Measurements from ENCODE around the gene NKAIN2. TPM values are rescaled to one million over a fixed set of nuclear protein-coding genes. Genes with fewer than 3 reads are reported as not detected.
"Not testable (repeated sequence)": the region's sequence is repeated elsewhere in the genome, so short reads cannot be mapped to it uniquely, and the experiment has no call there.

The NKAIN2 gene
- total RNA-seq, 2 donors from 2014 or later: 0.68 TPM; not detected in 1

DNA sequence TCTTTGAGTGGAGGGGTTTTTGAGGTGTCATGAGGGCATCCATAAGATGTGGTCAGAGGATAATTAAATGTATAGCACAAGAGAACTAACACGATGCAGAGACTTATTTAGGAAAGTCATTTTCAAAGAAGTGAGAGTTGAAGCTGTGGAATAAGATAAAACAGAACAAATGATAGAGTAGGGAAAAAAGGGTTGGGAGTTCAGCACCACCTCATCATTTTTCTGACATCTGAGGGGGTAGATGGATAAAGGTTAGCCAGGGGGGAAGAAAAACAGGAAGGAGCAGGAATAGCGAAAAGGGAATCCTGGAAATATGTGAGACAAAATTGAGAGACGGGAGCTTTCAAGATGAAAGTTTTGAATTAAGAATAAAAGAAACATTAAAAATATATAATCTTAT lies 434.2 kb downstream of the NKAIN2 start:
- no peak overlapping the region for H3K4me3 ChIP-seq
- no peaks in the 10 kb centered on the region for H3K4me1 ChIP-seq (replicated peaks)
- no peak for DNase-seq (ENCODE audit: low spot score)
- WGBS: 94% methylated on average over 3 of the region's 3 CpGs
- no peaks in the 10 kb centered on the region for H3K27me3 ChIP-seq (replicated peaks; ENCODE audit: insufficient read depth)
- no peak overlapping the region for H3K27ac ChIP-seq
- TF ChIP-seq POLR2AphosphoS5 (IDR thresholded peaks at IDR 0.05) (no peak), POLR2A (IDR thresholded peaks at IDR 0.05) (no peak)
- TF ChIP-seq, protein P1, sequence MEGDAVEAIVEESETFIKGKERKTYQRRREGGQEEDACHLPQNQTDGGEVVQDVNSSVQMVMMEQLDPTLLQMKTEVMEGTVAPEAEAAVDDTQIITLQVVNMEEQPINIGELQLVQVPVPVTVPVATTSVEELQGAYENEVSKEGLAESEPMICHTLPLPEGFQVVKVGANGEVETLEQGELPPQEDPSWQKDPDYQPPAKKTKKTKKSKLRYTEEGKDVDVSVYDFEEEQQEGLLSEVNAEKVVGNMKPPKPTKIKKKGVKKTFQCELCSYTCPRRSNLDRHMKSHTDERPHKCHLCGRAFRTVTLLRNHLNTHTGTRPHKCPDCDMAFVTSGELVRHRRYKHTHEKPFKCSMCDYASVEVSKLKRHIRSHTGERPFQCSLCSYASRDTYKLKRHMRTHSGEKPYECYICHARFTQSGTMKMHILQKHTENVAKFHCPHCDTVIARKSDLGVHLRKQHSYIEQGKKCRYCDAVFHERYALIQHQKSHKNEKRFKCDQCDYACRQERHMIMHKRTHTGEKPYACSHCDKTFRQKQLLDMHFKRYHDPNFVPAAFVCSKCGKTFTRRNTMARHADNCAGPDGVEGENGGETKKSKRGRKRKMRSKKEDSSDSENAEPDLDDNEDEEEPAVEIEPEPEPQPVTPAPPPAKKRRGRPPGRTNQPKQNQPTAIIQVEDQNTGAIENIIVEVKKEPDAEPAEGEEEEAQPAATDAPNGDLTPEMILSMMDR (IDR thresholded peaks at IDR 0.05): no peak
- no peaks in the 10 kb centered on the region for H3K36me3 ChIP-seq
- intact Hi-C loops (cut with DNase I): no loop called here
- no peaks in the 10 kb centered on the region for H3K9me3 ChIP-seq

DNA sequence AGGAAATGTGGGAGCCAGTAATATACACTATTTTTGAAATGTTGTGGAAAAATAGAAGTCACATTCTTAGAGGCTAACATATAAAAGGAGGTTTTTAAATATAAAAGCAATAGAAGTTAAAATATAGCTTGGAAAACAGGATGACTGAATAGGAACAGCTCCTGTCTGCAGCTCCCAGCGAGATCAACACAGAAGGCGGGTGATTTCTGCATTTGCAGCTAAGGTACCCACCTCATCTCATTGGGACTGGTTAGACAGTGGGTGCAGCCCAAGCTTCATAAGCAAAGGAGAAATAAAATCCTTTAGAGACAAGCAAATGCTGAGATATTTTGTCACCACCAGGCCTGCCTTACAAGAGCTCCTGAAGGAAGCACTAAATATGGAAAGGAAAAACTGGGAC lies 434.7 kb downstream of the NKAIN2 start:
- intact Hi-C loops (cut with DNase I); H3K36me3 ChIP-seq; H3K27ac ChIP-seq; DNase-seq (ENCODE audit: low spot score); H3K4me3 ChIP-seq; H3K27me3 ChIP-seq (replicated peaks; ENCODE audit: insufficient read depth); H3K4me1 ChIP-seq (replicated peaks); H3K9me3 ChIP-seq: not testable (repeated sequence)
- 93% methylated on average over 2 of the region's 2 CpGs for WGBS

GRCh38 chr6:124254941-124255685 lies 451.4 kb downstream of the NKAIN2 start:
- TF ChIP-seq, protein P1 (IDR thresholded peaks at IDR 0.05): no peak
- TF ChIP-seq POLR2AphosphoS5 (IDR thresholded peaks at IDR 0.05) (no peak), POLR2A (IDR thresholded peaks at IDR 0.05) (no peak)
- H3K9me3 ChIP-seq: no peaks in the 10 kb centered on the region

GRCh38 chr6:124260337-124260736 lies 456.7 kb downstream of the NKAIN2 start:
- intact Hi-C loops (cut with DNase I): no loop called here
- Histone ChIP-seq H3K4me1 (replicated peaks) (no peaks in the 10 kb centered on the region), H3K4me3 (no peak overlapping the region), H3K27ac (no peak overlapping the region), H3K36me3 (no peaks in the 10 kb centered on the region), H3K9me3 (no peaks in the 10 kb centered on the region), H3K27me3 (replicated peaks; ENCODE audit: insufficient read depth) (no peaks in the 10 kb centered on the region)
- TF ChIP-seq, protein P1 (IDR thresholded peaks at IDR 0.05): no peak
- no peak for TF ChIP-seq POLR2A (IDR thresholded peaks at IDR 0.05)
- TF ChIP-seq POLR2AphosphoS5 (IDR thresholded peaks at IDR 0.05): no peak
- 66% methylated on average over 1 of the region's 1 CpG for WGBS
- DNase-seq (ENCODE audit: low spot score): no peak

More at GRCh38 chr6:124254941-124255685, 451.4 kb downstream of the NKAIN2 start:
- 80% methylated on average over 8 of the region's 8 CpGs for WGBS
- no peak overlapping the region for H3K4me3 ChIP-seq
- no peaks in the 10 kb centered on the region for H3K4me1 ChIP-seq (replicated peaks)
- no peaks in the 10 kb centered on the region for H3K27me3 ChIP-seq (replicated peaks; ENCODE audit: insufficient read depth)
- H3K36me3 ChIP-seq: no peaks in the 10 kb centered on the region
- intact Hi-C loops (cut with DNase I): no loop called here
- H3K27ac ChIP-seq: no peak overlapping the region
- no peak for DNase-seq (ENCODE audit: low spot score)

- DNase-seq (ENCODE audit: low spot score): no peak
- H3K27ac ChIP-seq: no peak overlapping the region
- no peaks in the 10 kb centered on the region for H3K4me1 ChIP-seq (replicated peaks)
- H3K36me3 ChIP-seq: no peaks in the 10 kb centered on the region
- no peaks in the 10 kb centered on the region for H3K27me3 ChIP-seq (replicated peaks; ENCODE audit: insufficient read depth)
- no peaks in the 10 kb centered on the region for H3K9me3 ChIP-seq
- no peak for TF ChIP-seq POLR2AphosphoS5 (IDR thresholded peaks at IDR 0.05)
- TF ChIP-seq POLR2A (IDR thresholded peaks at IDR 0.05): no peak
- TF ChIP-seq, protein P1 (IDR thresholded peaks at IDR 0.05): no peak
- 97% methylated on average over 3 of the region's 3 CpGs for WGBS
- intact Hi-C loops (cut with DNase I): no loop called here
- H3K4me3 ChIP-seq: no peak overlapping the region
Observed at GRCh38 chr6:124269733-124270132, 466.1 kb downstream of the NKAIN2 start.
